GM19043 (cell line): ENCODE measurements around the gene ZNF467.

Experiments used
- ATAC-seq: cut with Tn5 transposase; IDR thresholded peaks from one replicate; pipeline ENCODE4 v1.9.1; 2021; ENCODE audit warnings: low read depth; ENCODE audit not compliant: unreplicated experiment

The ZNF467 gene

DNA sequence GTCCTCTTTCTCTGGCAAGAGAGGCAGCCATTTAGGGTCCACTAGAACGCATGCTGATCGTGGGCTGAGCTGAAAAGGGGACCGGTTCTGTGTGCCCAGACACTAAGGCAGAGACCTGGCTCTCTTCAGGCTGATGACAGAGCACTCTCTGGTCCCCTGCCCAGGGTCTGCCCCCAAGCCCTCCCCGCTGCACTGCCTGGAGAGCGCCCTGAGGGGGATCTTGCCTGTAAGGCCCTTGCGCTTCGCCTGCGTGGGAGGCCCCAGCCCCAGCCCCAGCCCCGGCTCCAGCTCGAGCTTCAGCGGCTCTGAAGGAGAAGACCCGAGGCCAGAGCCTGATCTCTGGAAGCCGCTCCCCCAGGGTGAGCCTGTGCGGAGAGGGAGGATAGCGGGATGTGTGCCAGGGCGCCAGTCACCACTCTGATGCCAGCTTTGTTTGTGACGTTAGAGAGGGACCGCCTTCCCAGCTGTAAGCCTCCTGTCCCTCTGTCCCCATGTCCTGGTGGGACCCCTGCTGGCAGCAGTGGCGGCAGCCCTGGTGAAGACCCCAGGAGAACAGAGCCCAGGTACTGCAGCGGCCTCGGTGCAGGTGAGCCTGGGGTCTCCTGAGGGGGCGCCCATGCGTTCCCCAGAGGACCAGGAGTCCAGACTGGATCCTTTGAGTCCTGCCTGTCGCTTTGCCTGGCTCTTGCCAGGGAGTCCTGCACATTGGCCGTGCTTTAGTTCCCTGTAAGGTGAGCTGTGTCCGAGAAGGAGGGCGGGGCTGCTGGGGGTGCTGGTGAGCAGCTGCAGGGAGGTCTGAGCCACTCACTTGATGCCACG lies 43.2 kb downstream of the ZNF467 start:
- no peak for ATAC-seq

DNA sequence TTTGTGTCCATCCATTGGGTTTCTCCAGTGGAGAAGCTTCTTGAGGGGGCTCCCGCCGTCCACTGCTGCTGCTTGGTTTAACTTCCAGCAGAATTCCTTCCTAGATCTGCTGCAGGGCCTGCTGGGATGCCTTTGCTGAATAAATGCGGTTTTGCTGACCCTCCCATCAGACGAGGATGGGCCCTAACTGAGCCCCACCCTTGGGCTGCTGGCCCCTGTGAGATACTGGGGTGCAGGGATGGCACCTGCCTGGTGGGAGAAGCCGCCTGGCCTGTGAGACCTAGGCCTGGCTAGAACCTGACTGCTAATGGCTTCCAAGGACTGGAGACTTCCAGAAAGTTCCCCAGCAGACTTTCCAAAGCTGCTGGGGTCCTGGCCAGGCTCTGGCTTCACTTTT lies 43.8 kb downstream of the ZNF467 start:
- ATAC-seq: no peak

DNA sequence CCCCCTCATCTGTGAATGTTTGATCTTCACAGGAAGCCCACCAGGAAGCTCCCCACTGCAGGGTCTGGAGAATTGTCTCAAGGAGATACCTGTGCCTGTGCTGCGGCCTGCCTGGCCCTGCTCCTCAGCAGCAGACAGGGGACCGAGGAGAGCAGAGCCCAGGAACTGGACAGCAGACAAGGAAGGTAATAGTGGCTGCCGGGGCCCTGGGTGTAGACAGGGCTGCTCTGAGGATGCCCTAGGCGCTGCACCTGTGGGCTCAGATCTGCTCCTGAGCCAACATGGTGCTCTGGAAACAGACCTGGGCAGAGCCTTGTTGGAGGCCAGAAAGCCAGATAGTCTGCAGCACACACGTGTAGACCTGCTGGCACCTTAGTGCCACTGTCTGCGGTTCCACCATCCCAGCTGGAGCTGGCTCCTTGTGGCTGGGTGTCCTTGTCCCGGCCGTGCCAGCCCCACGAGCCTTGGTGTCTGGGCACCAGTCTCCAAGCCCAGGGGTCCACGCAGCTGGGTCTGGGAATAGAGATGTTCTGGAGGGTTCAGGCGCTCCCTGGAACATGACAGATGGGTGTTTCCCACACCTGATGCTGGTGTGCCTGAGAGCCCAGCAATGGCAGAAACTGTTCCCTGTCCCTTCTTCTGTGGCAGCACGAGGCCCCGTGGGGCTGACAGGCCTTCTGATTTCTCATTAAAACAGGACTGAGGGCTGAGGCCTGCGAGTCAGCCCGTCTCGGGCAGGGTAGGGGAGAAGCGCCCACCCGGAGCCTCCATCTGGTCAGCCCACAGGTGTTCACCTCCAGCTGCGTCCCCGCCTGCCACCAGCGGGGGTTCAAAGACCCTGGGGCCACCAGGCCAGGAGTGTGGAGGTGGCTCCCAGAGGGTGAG lies 44.7 kb downstream of the ZNF467 start:
- no peak for ATAC-seq

DNA sequence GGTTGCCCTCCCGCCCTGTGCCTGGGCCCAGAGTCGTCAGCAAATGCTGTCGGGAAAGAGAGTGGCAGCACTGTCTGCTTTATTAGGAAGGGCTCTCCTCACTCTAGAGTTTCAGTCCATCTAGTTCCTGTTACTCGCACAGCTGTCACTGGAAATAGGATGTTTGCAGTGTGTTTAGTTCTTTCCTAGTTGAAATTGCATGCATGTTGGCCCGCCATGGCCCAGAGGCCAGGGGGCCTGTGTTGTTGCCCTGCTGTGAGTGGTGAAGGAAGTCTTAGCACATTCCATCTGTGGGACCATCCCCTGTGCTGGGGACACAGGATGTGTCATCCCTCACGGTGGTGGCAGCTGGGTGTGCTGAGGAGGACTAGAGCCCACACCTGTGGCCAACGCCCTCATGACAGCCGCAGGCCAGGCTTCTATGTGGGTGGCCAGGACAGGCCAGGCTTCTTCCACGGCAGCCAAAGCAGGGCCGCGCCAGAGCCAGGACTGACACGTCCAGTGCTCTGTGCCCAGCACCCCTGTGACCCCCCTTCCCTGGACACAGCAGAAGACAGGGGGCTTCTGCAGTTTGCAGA lies 45.4 kb downstream of the ZNF467 start:
- no peak for ATAC-seq

DNA sequence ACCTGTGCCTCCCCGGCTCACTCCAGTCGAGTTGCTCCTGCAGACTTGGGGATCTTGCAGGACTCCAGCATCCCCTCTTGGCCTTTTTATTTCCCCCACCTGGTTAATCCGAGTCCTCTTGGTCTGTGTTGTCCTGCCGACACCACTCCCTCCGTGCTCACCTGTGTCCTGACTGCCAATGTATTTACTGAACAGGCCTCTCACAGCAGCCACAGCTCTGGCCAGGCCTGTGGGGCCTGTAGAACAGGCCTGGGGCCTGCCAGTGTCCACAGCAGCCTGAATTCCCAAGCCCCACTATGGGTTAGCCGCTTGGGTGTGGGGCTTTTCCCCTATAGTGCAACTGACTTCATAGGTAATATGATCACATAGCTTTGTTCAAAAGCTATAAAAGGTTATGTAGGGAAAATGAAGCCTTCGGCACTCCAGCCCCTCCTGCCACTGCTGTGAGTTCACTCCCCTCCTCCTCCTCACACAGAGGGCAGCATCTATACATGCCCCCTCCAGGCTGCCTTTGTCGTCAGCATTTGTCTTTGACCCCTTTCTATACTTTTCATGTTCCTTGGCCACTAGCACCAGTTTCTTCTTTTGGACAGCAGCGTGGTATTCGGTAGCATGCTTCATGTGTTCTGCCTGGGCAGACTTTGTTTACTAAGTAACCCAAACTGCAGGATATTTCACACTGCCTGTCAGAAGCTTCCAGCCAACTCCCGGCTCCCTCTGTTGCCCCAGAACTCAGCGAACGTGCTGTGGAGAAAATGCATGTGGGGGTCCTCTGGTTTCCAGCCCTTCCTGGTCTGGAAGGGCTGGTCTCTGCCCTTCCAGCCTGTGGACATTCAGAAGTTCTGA lies 46.1 kb downstream of the ZNF467 start:
- no peak for ATAC-seq

DNA sequence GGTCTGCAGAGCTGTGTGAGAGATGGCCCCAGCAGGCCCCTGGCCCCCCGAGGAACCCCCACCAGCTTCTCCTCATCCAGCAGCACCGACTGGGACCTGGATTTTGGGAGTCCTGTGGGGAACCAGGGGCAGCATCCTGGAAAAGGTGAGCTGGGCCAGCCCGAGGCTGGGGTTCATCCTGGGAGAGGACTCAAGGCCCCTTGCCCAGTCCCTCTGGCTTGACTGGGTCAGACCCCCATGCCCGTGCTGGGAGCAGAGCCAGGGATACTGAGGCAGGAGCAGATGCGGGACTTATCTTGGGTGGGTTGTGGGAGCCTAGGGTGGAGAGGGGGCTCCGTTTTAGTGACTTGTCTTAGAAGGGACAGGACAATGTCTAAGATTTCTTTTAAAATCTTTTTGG lies 47.5 kb downstream of the ZNF467 start:
- no peak for ATAC-seq

DNA sequence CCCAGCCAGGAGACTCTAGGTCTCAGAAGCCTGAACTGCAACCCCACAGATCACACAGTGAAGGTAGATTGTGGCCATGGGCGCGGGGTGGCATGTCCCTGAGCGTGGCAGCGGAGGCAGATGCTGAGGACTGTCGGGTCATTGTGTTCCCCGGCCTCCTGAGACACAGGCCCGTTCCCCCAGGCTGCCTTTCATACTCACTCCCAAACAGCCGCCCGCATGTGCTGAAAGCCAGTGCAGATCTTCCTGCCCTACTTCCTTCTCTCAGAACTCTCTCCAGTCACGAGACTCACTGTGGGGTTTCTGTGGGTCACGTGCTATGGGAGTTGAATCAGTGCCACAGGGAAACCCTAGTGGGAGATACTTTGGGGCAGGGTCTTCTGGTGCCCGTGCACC lies 48.0 kb downstream of the ZNF467 start:
- ATAC-seq: no peak

DNA sequence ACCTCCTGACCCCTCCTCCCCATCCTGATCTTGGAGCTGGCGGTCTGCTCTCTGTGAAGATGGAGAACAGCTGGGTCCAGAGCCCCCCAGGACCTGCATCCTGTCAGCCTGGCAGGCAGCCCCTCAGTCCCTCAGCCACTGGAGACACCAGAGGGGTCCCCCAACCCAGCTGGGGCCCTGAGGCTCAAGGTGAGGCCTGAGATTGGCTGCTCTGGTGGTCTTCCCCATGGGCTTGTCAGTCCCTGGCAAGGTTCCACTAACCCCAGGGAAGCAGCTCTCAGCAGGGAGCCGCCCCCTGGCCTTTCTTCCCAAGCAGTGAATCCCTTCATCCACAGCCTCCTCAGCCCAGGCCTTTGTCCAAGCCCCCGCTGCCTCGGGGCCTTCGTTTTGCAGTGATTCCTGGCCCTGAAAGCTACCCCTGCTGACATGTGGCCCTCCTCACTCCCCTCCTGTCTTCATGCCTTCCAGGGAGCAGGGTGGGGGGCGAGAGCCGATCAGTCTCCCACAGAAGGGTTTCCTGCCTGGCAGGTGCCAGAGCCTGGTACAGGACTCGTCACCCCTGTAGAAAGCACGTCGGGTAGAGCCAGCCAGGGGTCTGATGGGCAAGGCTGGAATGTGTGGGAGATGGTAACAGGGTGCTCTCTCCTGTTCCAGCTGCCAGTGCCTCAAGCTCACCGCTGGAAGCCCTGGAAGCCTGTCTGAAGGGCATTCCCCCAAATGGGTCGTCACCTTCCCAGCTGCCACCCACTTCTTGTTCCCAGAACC lies 48.5 kb downstream of the ZNF467 start:
- ATAC-seq: no peak

GRCh38 chr7:149723795-149724495 lies 49.4 kb downstream of the ZNF467 start:
- ATAC-seq: no peak

GRCh38 chr7:149723082-149723767 lies 50.2 kb downstream of the ZNF467 start:
- ATAC-seq: no peak

DNA sequence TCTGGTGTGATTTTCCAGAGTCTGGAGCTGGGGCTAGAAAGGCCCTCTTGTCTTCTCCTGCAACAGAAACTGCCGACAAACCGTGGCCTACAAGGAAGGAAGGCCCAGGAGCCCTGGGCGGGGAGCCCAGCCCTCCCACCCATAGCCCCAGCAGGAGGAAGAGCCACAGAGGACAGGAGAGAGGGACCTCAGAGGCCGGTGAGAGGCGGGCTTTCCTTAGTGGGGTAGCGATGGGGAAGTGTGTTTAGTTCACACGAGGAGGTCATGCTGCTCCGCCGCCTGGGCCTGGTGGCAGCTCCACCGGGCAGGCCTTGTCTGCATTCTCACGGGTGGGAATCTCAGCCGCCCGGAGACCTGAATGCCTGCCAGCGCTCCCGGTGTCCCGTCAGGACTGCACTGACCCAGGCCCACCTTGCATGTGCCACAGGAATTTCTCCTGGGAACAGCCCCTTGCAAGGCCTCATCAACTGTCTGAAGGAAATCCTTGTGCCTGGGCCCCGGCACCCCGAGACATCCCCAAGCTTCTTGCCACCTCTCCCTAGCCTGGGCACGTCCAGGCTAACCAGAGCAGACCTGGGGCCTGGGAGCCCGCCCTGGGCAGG lies 50.9 kb downstream of the ZNF467 start:
- ATAC-seq: no peak

DNA sequence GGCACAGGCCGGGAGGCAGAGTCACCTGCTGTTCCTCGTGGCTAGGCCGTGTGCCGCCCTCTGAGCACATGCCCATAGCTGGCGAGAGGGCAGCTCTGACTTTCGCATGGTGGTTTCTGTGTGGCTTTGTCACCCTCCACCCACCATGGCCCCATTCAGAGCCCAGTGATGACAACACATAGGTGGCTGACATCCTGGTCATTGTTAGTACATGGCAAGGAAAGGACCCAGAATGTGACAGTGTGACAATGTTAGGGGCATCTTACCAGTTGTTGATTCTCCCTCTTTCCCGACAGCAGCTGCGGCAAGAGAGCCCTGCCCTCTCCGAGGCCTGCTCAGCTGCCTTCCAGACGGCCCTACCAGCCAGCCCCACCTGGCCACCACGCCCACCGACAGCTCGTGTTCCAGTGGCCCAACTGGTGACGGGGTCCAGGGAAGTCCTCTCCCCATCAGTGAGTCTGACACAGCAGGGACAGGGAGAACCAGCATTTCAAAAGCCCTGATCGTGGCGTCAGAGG lies 52.2 kb downstream of the ZNF467 start:
- no peak for ATAC-seq

GRCh38 chr7:149720372-149721083 lies 52.9 kb downstream of the ZNF467 start:
- ATAC-seq: no peak

DNA sequence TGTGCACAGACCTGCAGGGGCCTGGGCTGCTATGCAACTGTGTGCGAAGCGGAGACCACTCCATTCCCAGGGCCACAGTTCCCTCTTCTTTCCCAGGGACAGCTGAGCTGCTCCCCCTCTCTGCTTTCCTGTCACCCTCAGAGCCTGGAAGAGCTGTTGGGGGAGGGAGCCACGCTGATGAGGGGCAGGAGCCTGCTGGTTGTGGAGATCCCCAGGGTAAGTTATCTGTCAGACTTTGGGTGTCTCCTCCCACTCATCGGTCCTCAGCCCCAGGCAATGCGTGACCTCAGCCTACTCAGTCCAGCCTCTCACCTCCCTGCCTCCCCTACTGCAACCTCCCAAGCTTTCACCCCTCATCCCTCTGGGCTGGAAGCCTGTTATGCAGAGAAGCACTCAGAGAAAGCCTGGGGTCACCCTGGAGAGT lies 53.5 kb downstream of the ZNF467 start:
- no peak for ATAC-seq

GRCh38 chr7:149719050-149719899 lies 54.1 kb downstream of the ZNF467 start:
- no peak for ATAC-seq

GRCh38 chr7:149718730-149719049 lies 54.7 kb downstream of the ZNF467 start:
- ATAC-seq: no peak

DNA sequence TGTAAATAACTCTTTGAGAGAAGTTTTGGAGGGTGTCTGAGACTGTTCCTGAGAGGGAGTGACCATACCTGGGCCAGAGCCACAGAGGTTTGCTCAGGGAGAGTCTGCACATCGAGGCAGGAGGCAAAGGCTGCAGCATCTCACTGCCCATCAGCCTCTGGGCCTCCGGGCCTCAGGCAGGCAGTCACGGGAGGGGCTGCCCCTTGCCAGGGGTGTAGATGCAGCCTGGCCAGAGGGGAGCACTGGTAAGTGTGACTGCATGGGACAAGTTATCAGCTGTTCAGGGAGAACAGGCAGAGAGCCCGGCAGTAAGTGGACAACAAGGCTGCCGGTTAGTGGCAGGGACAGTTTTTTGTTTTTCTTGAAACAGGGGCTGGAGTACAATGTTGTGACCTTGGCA lies 55.9 kb downstream of the ZNF467 start:
- ATAC-seq: no peak
